HUES64 (cell line): ENCODE results near the gene CRHR2.
"Not testable (repeated sequence)": the region's sequence is repeated elsewhere in the genome, so short reads cannot be mapped to it uniquely, and the experiment has no call there.

Source experiments
- H3K27ac ChIP-seq: 2 replicates; pipeline ENCODE4 v1.7.0; 2013; ENCODE audit warnings: low read depth, low read length, inconsistent platforms
- H3K27me3 ChIP-seq: 2 replicates; pipeline ENCODE4 v1.6.1; 2013; ENCODE audit warnings: mild to moderate bottlenecking, low read length; ENCODE audit not compliant: insufficient read depth
- H3K36me3 ChIP-seq: 2 replicates; pipeline ENCODE4 v1.6.1; 2013; ENCODE audit warnings: mild to moderate bottlenecking, low read length; ENCODE audit not compliant: insufficient read depth
- H3K4me1 ChIP-seq: 2 replicates; pipeline ENCODE4 v1.6.1; 2013; ENCODE audit warnings: mild to moderate bottlenecking, low read length, moderate library complexity; ENCODE audit not compliant: insufficient read depth
- H3K4me3 ChIP-seq: 2 replicates; pipeline ENCODE4 v1.5.1; 2013; ENCODE audit warnings: mild to moderate bottlenecking, low read length, moderate library complexity
- H3K9ac ChIP-seq: 2 replicates; pipeline ENCODE4 v1.6.1; 2013; ENCODE audit warnings: mild to moderate bottlenecking, low read depth, low read length
- H3K9me3 ChIP-seq: 2 replicates; pipeline ENCODE4 v1.6.1; 2013; ENCODE audit warnings: low read depth, low read length; ENCODE audit not compliant: insufficient read depth
- WGBS: fragments of 150-250, 120-280 bp; methylation state at CpG from one replicate; pipeline ENCODE4 v1.1.7; 2013; ENCODE audit warnings: missing lambda C conversion rate; 5-methylcytosine and 5-hydroxymethylcytosine counted together

The CRHR2 gene

DNA sequence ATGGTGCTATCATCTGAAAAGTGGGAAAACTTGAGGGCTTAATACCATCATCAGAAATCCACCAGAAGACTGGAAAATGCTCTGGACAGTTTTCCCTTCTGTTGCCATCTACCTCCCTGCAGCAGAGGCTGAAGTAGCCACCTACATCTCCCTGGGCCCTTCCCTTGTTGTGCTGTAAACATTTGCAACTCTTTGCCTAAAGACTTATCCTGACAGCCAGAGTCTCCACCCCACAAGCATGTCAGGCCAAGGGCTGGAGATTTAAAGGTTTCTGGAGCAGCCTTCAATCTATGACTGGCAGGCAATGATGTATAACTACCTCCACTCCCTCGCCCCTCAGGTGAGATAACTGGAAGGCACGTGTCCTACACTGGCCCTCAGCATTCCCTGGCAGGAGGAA lies 39.9 kb upstream of the CRHR2 start:
- no peak overlapping the region for H3K4me3 ChIP-seq
- 85% methylated on average over 2 of the region's 2 CpGs for WGBS
- H3K4me1 ChIP-seq = peaks cover 10% of the 10 kb centered on the region
- no peaks in the 10 kb centered on the region for H3K36me3 ChIP-seq
- no peak overlapping the region for H3K9ac ChIP-seq
- no peak overlapping the region for H3K27ac ChIP-seq
- no peaks in the 10 kb centered on the region for H3K27me3 ChIP-seq
- H3K9me3 ChIP-seq = peaks cover 13% of the 10 kb centered on the region

DNA sequence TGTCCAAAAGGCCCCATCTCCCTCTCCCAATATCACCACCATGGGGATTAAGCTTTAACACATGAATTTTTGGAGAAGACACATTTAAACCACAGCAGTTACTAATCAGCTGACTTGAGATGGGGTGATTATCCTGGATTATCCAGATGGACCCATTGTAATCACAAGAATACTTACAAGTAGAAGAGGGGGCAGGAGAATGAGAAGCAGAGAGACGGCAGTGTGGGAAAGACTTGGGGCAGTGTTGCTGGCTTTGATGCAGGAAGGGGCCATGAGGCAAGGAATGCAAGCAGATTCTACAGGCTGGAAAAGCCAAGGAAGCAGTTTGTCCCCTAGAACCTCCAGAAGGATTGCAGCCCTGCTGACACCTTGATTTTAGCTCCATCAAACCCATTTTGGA lies 39.0 kb upstream of the CRHR2 start:
- H3K27me3 ChIP-seq = no peaks in the 10 kb centered on the region
- no peaks in the 10 kb centered on the region for H3K36me3 ChIP-seq
- no peak overlapping the region for H3K4me3 ChIP-seq
- peaks cover 13% of the 10 kb centered on the region for H3K9me3 ChIP-seq
- no peak overlapping the region for H3K27ac ChIP-seq
- 0 out of 2 replicates have a peak, but pooled peaks cover under 1% of the 10 kb centered on the region for H3K4me1 ChIP-seq
- H3K9ac ChIP-seq = no peak overlapping the region
- WGBS = 89% methylated on average over 1 of the region's 1 CpG

DNA sequence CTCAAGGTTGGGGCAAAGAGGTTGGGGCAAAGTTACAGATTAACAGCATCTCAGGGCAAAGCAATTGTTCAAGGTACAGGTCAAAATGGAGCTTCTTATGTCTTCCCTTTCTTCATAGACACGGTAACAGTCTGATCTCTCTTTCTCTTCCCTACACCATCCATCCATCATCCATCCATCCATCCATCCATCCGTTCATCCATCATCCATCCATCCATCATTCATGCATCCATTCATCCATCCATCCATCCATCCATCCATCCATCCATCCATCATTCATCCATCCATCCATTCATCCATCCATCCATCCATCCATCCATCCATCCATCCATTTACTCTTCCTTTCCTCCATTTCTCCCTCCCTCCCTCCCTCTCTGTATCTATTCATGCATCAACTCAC lies 37.2 kb upstream of the CRHR2 start:
- H3K36me3 ChIP-seq, H3K27ac ChIP-seq, H3K27me3 ChIP-seq, H3K4me1 ChIP-seq, H3K9ac ChIP-seq, H3K4me3 ChIP-seq: not testable (repeated sequence)
- 91% methylated on average over 2 of the region's 2 CpGs for WGBS
- H3K9me3 ChIP-seq = peaks cover 13% of the 10 kb centered on the region

GRCh38 chr7:30717181-30717580 lies 34.9 kb upstream of the CRHR2 start:
- WGBS = 50% methylated on average over 2 of the region's 2 CpGs
- H3K4me1 ChIP-seq = no peaks in the 10 kb centered on the region
- H3K27ac ChIP-seq = no peak overlapping the region
- H3K4me3 ChIP-seq = no peak overlapping the region
- H3K9ac ChIP-seq = no peak overlapping the region
- peaks cover 13% of the 10 kb centered on the region for H3K9me3 ChIP-seq
- H3K36me3 ChIP-seq = no peaks in the 10 kb centered on the region
- no peaks in the 10 kb centered on the region for H3K27me3 ChIP-seq

- Histone ChIP-seq H3K9ac (no peak overlapping the region), H3K36me3 (no peaks in the 10 kb centered on the region), H3K4me1 (peaks cover 9% of the 10 kb centered on the region), H3K27me3 (no peaks in the 10 kb centered on the region), H3K4me3 (no peak overlapping the region), H3K27ac (no peak overlapping the region), H3K9me3 (peaks cover 7% of the 10 kb centered on the region)
- WGBS = 100% methylated on average over 1 of the region's 1 CpG
Measured at GRCh38 chr7:30714129-30714528, 31.9 kb upstream of the CRHR2 start.

- Histone ChIP-seq H3K9ac (no peak overlapping the region), H3K36me3 (no peaks in the 10 kb centered on the region), H3K4me1 (peaks cover 9% of the 10 kb centered on the region), H3K27me3 (no peaks in the 10 kb centered on the region), H3K4me3 (no peak overlapping the region), H3K9me3 (peaks cover 6% of the 10 kb centered on the region), H3K27ac (no peak overlapping the region)
- 89% methylated on average over 6 of the region's 6 CpGs for WGBS
Measured at GRCh38 chr7:30713392-30713791, 31.1 kb upstream of the CRHR2 start.

GRCh38 chr7:30710669-30711068 lies 28.4 kb upstream of the CRHR2 start:
- 98% methylated on average over 4 of the region's 4 CpGs for WGBS

DNA sequence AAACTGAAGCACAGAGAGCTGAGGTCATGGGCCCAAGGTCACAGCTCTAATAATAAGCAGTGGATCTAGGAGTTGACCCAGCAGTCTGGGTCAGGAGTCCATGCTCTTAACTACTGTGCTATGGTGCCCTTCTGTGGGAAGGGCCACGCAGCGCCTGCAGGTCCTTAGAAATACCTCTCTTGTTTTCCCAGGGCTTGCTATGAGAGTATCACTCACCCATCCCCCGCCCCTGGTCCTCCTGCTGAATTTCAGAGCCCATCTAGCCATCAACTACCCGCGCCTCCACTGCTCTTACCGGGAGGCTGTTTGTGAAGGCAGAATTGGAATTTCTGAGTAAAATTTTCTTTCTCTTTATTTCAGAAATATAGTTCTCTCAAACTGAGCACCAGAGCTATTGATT lies 27.3 kb upstream of the CRHR2 start:
- H3K9me3 ChIP-seq = no peaks in the 10 kb centered on the region
- no peak overlapping the region for H3K27ac ChIP-seq
- H3K9ac ChIP-seq = no peak overlapping the region
- 54% methylated on average over 3 of the region's 6 CpGs for WGBS
- H3K36me3 ChIP-seq = no peaks in the 10 kb centered on the region
- H3K27me3 ChIP-seq = no peaks in the 10 kb centered on the region
- peaks cover 9% of the 10 kb centered on the region for H3K4me1 ChIP-seq
- no peak overlapping the region for H3K4me3 ChIP-seq

More at GRCh38 chr7:30710669-30711068, 28.4 kb upstream of the CRHR2 start:
- Histone ChIP-seq H3K9me3 (no peaks in the 10 kb centered on the region), H3K36me3 (no peaks in the 10 kb centered on the region), H3K4me1 (peaks cover 9% of the 10 kb centered on the region), H3K27ac (no peak overlapping the region), H3K27me3 (no peaks in the 10 kb centered on the region), H3K4me3 (no peak overlapping the region), H3K9ac (no peak overlapping the region)

- Histone ChIP-seq H3K4me3 (no peak overlapping the region), H3K27ac (no peak overlapping the region), H3K27me3 (no peaks in the 10 kb centered on the region), H3K9ac (no peak overlapping the region), H3K9me3 (no peaks in the 10 kb centered on the region), H3K4me1 (peaks cover 9% of the 10 kb centered on the region), H3K36me3 (no peaks in the 10 kb centered on the region)
- 92% methylated on average over 3 of the region's 3 CpGs for WGBS
Measured at GRCh38 chr7:30708983-30709382, 26.7 kb upstream of the CRHR2 start.

DNA sequence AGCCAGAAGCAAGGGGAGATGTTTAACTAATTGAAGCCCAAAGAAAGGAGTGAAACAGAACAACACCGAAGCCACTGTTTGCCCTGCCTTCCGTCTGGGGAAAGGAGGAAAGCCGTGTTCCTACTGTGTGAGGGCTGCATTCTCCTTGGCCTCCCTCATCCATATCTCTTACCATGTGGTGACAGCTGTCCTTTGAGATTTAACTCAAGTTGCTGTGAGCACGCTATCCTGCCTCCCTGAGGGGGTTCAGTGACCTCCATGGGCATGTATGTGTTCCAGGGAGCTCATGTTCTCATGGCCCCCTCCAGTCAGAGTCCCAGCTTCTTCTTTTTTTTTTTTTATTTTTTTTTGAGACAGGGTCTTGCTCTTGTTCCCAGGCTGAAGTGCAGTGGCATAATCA lies 26.2 kb upstream of the CRHR2 start:
- Histone ChIP-seq H3K4me3 (no peak overlapping the region), H3K9me3 (no peaks in the 10 kb centered on the region), H3K27ac (no peak overlapping the region), H3K27me3 (no peaks in the 10 kb centered on the region), H3K36me3 (no peaks in the 10 kb centered on the region), H3K9ac (no peak overlapping the region), H3K4me1 (peaks cover 9% of the 10 kb centered on the region)
- 87% methylated on average over 3 of the region's 4 CpGs for WGBS

GRCh38 chr7:30707391-30708357 lies 25.4 kb upstream of the CRHR2 start:
- Histone ChIP-seq H3K9me3 (no peaks in the 10 kb centered on the region), H3K27ac (no peak overlapping the region), H3K27me3 (no peaks in the 10 kb centered on the region), H3K4me3 (no peak overlapping the region), H3K9ac (no peak overlapping the region), H3K4me1 (peaks cover 9% of the 10 kb centered on the region), H3K36me3 (no peaks in the 10 kb centered on the region)
- 87% methylated on average over 15 of the region's 16 CpGs for WGBS
